ENCODE results near the gene NFATC3.
"Not testable (repeated sequence)": the region's sequence is repeated elsewhere in the genome, so short reads cannot be mapped to it uniquely, and the experiment has no call there.

Gene NFATC3

GRCh38 chr16:68120496-68120895 is 35.3 kb downstream of the NFATC3 start:
- DNase-seq = not testable (repeated sequence)

- no peak for DNase-seq
Observed at GRCh38 chr16:68126395-68126794, 41.2 kb downstream of the NFATC3 start.

- no peak for DNase-seq
Observed at GRCh38 chr16:68128577-68129305, 43.6 kb downstream of the NFATC3 start.

- DNase-seq = no peak
Observed at GRCh38 chr16:68130520-68130919, 45.4 kb downstream of the NFATC3 start.

- peak in 1 of 2 experiments; percentile 16 for DNase-seq
Observed at GRCh38 chr16:68131813-68132706, 46.9 kb downstream of the NFATC3 start.

- not testable (repeated sequence) for DNase-seq
Observed at GRCh38 chr16:68133000-68133399, 47.8 kb downstream of the NFATC3 start.

- no peak for DNase-seq
Observed at GRCh38 chr16:68134644-68135043, 49.5 kb downstream of the NFATC3 start.

- no peak for DNase-seq
Observed at GRCh38 chr16:68136515-68136914, 51.3 kb downstream of the NFATC3 start.

- DNase-seq = no peak
Observed at GRCh38 chr16:68144008-68144407, 58.8 kb downstream of the NFATC3 start.

GRCh38 chr16:68146585-68146984 is 61.4 kb downstream of the NFATC3 start:
- no peak for DNase-seq

- no peak for DNase-seq
Observed at GRCh38 chr16:68147444-68147843, 62.3 kb downstream of the NFATC3 start.

- DNase-seq = no peak
Observed at GRCh38 chr16:68149596-68149995, 64.4 kb downstream of the NFATC3 start.

GRCh38 chr16:68155425-68155824 is 70.3 kb downstream of the NFATC3 start:
- no peak for DNase-seq

GRCh38 chr16:68162413-68162812 is 77.2 kb downstream of the NFATC3 start:
- DNase-seq = no peak

GRCh38 chr16:68163275-68163674 is 78.1 kb downstream of the NFATC3 start:
- DNase-seq = not testable (repeated sequence)

- no peak for DNase-seq
Observed at GRCh38 chr16:68166264-68166663, 81.1 kb downstream of the NFATC3 start.

- no peak for DNase-seq
Observed at GRCh38 chr16:68179196-68179795, 94.1 kb downstream of the NFATC3 start.

GRCh38 chr16:68179855-68180254 is 94.7 kb downstream of the NFATC3 start:
- no peak for DNase-seq

GRCh38 chr16:68183046-68183445 is 97.9 kb downstream of the NFATC3 start:
- DNase-seq = no peak

GRCh38 chr16:68186877-68187276 is 101.7 kb downstream of the NFATC3 start:
- DNase-seq = no peak

- no peak for DNase-seq
Observed at GRCh38 chr16:68187505-68187904, 102.3 kb downstream of the NFATC3 start.

- no peak for DNase-seq
Observed at GRCh38 chr16:68188170-68188569, 103.0 kb downstream of the NFATC3 start.

- DNase-seq = no peak
Observed at GRCh38 chr16:68190081-68190480, 104.9 kb downstream of the NFATC3 start.

All from NCI-H526 (cell line).